ENCODE results near the gene MED13.

- TF ChIP-seq, protein P1, sequence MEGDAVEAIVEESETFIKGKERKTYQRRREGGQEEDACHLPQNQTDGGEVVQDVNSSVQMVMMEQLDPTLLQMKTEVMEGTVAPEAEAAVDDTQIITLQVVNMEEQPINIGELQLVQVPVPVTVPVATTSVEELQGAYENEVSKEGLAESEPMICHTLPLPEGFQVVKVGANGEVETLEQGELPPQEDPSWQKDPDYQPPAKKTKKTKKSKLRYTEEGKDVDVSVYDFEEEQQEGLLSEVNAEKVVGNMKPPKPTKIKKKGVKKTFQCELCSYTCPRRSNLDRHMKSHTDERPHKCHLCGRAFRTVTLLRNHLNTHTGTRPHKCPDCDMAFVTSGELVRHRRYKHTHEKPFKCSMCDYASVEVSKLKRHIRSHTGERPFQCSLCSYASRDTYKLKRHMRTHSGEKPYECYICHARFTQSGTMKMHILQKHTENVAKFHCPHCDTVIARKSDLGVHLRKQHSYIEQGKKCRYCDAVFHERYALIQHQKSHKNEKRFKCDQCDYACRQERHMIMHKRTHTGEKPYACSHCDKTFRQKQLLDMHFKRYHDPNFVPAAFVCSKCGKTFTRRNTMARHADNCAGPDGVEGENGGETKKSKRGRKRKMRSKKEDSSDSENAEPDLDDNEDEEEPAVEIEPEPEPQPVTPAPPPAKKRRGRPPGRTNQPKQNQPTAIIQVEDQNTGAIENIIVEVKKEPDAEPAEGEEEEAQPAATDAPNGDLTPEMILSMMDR (IDR thresholded peaks at IDR 0.05), result no peak
- TF ChIP-seq POLR2A (IDR thresholded peaks at IDR 0.05), result no peak
Observed at GRCh38 chr17:62062944-62063343, 2.1 kb downstream of the MED13 start.

Measured in esophagus squamous epithelium (tissue), 4 donors.